C1 segment of cervical spinal cord (tissue), 14 donors: ENCODE results near the gene SSBP3.

Source experiments
- DNase-seq, 14 donors: peaks; one replicate each; lab custom pipeline; 2025; lab: John Stamatoyannopoulos, UW

SSBP3 gene

DNA sequence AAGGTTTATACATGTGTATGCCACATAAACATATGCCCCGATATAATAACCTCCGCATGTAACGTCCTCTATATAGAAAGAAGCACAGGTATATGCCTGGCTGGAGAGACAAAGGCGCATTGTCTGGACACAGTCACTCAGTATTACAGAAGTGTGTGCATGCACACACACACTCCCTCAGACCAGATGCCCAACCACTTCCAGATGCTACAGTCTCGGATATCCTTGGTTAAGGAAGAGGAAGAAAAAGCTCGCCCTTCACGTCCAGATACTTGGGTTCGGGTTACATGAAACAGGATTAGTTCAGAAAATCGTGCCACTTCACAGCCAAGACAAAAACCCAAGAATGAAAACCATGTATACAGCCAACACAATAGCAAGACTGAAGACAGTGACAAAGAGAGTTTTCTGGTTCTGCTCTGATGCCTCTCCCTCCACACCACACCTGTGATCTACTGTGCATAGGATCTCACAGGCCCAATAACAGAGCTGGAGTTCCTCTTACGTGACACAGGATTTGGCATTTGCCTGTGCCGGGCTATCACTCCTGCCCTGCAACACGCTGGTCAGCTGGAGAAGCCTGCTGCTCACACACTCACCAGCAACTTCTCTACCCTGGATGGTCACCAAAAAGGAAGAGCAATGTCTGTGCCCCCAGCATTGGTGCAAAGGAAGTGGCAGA is 75.0 kb downstream of the SSBP3 start:
- peak in 2 of 14 donors; percentile 19 to 32 for DNase-seq

GRCh38 chr1:54329312-54330003 is 76.7 kb downstream of the SSBP3 start:
- DNase-seq: peak in 8 of 14 donors; percentile 36 to 63 (median 52)

- no peak for DNase-seq
Observed at GRCh38 chr1:54328066-54328636, 78.0 kb downstream of the SSBP3 start.

- DNase-seq: no peak
Observed at GRCh38 chr1:54327386-54328065, 78.7 kb downstream of the SSBP3 start.

DNA sequence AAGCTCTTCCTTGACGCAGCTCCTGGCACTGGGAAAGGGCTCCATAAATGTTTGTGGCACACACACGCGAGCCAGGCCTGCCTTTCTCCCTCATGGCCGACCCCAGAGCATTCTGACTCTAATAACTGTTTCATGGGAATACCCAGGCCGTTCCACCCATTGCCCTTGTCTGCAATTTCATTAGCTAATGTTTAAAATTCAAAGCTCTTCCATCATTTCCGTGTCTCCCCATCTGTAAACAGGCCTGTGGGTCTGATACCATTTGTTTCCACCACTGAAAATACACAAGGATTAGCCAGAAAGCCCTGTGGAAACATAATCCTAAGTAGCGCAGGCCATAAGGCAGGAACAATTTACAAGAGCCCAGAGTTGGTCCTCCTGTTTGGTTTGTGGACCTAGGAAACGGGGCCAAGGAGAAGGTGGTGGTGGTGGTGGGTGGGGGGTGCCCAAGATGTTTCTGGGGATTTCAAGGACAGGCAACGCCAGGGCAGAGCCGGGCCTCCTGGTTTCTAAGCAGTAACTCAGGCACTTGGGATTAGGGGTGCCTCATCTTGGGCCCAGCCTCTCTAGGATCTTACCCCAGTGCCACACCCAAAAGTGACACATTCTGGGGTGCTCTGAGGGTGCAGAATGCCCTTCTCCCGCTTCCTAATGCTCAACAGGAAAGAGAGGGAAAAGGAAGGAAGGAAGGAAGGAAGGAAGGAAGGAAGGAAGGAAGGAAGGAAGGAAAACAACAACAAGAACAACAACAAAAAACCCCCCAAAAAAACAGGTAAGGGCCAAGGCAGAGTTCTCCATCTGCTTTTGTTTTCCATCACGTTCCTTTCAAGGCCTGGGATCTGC is 79.4 kb downstream of the SSBP3 start:
- peak in 1 of 14 donors; percentile 39 for DNase-seq

DNA sequence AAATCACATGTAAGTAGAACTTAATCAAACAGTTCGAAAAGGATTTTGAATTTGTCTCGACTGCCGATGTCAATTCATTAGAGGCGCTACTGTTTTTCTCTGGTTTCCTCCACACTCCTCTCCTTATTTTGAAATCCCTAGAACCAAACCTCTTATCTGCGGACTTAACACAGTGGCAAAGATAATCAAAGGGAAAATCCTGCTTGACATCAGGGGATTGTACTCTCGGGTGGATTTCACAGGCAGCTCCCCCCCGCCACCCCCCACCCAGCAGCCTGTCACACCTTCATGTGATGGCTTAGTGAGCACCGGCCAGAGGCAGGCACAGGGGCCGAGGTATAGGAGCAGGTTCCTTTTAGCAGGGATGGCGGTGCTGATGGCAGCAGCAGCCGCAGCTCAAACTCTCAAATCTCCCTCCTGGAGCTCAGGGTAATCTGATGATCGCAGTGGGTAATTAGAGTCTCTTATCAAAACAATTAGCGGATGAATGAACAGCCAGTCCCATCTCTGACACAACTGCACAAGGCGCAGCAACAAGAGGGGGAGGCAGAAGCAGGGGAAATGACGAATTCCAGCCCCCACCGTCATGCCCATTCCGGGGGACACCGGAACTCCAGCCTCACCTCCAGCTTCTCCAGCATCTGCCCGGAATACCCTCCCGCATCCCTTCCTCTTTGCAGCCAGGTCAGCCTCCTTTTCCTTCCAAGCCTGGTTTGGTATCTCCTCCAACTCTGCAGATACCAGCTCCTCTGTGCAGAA is 80.3 kb downstream of the SSBP3 start:
- no peak for DNase-seq

GRCh38 chr1:54325284-54325683 is 80.9 kb downstream of the SSBP3 start:
- DNase-seq: no peak

GRCh38 chr1:54324251-54325140 is 81.7 kb downstream of the SSBP3 start:
- DNase-seq: peak in 9 of 14 donors; percentile 12 to 53 (median 34)

DNA sequence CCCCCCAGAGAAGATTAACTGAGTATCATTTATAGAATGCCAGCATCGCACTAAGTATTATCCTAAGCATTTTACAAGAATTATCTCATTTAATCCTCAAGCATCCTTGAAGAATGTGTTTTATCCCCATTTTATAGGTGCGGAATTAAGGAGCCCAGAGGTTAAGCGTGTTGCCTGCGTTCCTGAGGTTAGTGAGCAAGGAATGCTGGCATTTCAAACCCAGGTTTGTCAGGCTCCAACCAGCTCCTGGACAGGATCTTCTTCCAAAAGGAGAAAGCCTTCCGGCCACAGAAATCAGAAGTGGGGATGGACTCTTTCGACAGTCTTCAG is 82.3 kb downstream of the SSBP3 start:
- no peak for DNase-seq

GRCh38 chr1:54323324-54323739 is 82.9 kb downstream of the SSBP3 start:
- peak in 1 of 14 donors; percentile 19 for DNase-seq

GRCh38 chr1:54318246-54318814 is 87.9 kb downstream of the SSBP3 start:
- no peak for DNase-seq

- no peak for DNase-seq
Observed at GRCh38 chr1:54317084-54317483, 89.1 kb downstream of the SSBP3 start.

- no peak for DNase-seq
Observed at GRCh38 chr1:54315099-54315498, 91.1 kb downstream of the SSBP3 start.

DNA sequence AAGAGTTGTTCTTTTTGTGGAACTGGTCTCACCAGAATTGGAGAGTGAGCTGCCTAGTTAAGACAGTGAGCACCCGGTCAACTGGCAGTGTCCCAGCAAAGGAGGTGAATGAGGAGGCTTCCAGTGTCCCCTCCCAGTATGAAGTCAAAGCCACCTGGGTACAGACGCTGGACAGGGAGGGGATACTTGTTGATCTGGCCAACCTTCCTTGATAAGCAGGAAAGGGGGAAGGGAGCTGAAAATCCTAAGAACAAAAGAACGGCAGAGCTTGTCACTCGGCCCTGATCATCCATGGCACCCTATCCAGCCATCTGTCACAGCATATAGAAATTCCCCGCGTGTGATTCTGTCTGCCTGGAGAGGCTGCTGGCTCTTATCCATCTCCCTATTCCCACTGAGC is 91.5 kb downstream of the SSBP3 start:
- peak in 1 of 14 donors; percentile 80 for DNase-seq

- no peak for DNase-seq
Observed at GRCh38 chr1:54312796-54313316, 93.3 kb downstream of the SSBP3 start.

GRCh38 chr1:54311506-54311905 is 94.7 kb downstream of the SSBP3 start:
- DNase-seq: no peak

DNA sequence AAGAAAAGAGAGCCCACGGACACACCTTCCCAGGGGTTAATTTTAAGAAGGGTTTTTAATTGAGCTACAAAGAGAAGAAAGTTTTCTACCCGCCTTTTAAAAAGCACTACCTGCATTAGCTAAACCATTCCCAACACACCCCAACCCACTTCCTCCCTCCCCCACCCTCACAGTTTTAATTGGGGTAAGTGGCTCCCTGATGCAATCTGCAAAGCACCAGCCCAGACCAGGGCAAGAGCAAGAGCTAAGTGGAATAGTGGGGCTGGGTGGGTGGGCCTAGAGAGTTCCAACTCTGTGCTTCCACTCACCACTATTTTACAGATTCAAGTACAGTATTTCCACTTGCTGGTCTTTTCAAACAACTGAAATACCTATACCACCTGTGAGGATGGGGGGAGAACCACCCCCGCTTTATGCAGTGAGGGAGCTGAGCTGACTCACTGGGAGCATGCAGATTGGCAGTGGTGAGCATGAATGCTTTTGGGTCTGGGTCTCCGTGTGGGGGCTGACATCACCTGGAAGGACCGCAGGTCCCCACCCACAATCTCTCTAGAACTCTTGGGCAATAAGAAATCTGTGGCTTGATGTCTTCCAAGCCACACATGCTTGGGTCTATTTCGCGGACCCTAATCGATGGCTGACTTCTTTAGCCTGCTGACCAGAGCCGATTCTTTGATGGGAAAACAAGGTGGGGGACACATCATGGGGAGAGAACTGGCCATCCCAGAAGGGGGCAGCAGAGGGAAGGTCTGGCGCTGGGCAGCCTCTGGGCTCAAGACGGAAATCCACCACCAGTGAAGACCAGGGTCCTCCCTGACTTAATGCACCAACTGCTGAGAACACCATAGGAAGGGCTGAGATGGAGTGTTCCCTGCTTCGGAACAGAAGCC is 95.5 kb downstream of the SSBP3 start:
- DNase-seq: peak in 8 of 14 donors; percentile 13 to 50 (median 22)
